ENCODE measurements around the gene MMP28.

DNA sequence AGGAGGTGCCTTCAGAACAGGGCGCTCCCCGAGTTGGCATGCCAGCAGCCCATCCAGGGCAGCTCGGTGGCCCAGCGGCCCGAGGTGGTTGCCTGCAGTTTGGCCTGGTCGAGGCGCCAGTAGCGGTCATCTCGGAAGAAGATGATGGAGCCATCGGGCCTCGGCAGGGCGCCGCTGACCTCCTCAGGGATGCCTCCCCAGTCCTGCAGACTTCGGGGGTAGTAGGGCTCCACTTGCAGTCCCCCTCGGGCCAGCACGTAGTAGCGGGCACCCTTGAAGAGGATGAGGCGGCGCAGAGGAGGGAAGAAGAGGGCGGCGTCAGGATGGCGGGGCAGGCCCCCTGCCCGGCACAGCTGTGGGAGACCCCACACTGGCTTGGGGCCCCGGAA is 29.0 kb downstream of the MMP28 start:
- TF ChIP-seq, protein P1, sequence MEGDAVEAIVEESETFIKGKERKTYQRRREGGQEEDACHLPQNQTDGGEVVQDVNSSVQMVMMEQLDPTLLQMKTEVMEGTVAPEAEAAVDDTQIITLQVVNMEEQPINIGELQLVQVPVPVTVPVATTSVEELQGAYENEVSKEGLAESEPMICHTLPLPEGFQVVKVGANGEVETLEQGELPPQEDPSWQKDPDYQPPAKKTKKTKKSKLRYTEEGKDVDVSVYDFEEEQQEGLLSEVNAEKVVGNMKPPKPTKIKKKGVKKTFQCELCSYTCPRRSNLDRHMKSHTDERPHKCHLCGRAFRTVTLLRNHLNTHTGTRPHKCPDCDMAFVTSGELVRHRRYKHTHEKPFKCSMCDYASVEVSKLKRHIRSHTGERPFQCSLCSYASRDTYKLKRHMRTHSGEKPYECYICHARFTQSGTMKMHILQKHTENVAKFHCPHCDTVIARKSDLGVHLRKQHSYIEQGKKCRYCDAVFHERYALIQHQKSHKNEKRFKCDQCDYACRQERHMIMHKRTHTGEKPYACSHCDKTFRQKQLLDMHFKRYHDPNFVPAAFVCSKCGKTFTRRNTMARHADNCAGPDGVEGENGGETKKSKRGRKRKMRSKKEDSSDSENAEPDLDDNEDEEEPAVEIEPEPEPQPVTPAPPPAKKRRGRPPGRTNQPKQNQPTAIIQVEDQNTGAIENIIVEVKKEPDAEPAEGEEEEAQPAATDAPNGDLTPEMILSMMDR (conservative IDR thresholded peaks at IDR 0.05) = no peak
- no peak for TF ChIP-seq ZFX (IDR thresholded peaks at IDR 0.05)
